BE2C (cell line): ENCODE measurements around the gene QDPR.

ENCODE experiments used
- DNase-seq: peaks from one replicate; pipeline ENCODE4 v3.0.0-alpha.2; 2020
- H3K27me3 ChIP-seq: fragments of 250-450 bp; sonication (Bioruptor Pico); 2 replicates; pipeline ENCODE4 v1.5.1; 2020; ENCODE audit warnings: mild to moderate bottlenecking
- H3K36me3 ChIP-seq: fragments of 250-450 bp; sonication (Bioruptor Pico); 2 replicates; pipeline ENCODE4 v1.5.1; 2020; ENCODE audit warnings: mild to moderate bottlenecking
- H3K4me1 ChIP-seq: fragments of 250-450 bp; sonication (Bioruptor Pico); 2 replicates; pipeline ENCODE4 v1.5.1; 2020
- H3K4me3 ChIP-seq: 2 replicates; pipeline ENCODE4 v1.5.1; 2011; ENCODE audit warnings: low read depth, low read length
- H3K9me3 ChIP-seq: fragments of 250-450 bp; sonication (Bioruptor Pico); 2 replicates; pipeline ENCODE4 v1.5.1; 2020
- TF ChIP-seq, protein P1 (sequence below): IDR thresholded peaks from 2 replicates; pipeline ENCODE4 v1.5.1; 2012; ENCODE audit warnings: mild to moderate bottlenecking, low read depth, low read length

The QDPR gene

DNA sequence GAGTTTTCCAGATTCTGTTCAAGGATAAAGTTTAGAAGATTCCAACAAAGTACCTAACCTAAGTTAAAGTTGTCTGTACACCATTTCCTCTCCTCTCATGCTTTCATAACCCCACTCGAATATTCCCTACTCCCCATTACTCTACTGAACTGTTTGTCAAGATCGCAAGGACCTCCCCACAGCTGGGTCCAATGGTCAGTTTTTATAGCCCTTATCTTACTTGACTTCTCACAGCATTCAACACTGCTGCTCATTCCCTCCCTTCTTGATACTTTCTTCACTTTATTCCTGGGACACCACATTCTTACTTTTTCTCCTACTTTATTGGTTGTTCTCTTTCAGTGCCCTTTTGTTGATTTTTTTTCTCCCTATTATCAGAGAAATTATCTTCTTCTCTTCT, 30.9 kb downstream of the QDPR start:
- Histone ChIP-seq H3K9me3 (0 out of 2 replicates have a peak, but pooled peaks cover 2% of the 10 kb centered on the region), H3K27me3 (no peaks in the 10 kb centered on the region), H3K4me1 (peaks cover 14% of the 10 kb centered on the region), H3K4me3 (no peak overlapping the region), H3K36me3 (peaks cover 32% of the 10 kb centered on the region)
- no peak for DNase-seq
- TF ChIP-seq, protein P1, sequence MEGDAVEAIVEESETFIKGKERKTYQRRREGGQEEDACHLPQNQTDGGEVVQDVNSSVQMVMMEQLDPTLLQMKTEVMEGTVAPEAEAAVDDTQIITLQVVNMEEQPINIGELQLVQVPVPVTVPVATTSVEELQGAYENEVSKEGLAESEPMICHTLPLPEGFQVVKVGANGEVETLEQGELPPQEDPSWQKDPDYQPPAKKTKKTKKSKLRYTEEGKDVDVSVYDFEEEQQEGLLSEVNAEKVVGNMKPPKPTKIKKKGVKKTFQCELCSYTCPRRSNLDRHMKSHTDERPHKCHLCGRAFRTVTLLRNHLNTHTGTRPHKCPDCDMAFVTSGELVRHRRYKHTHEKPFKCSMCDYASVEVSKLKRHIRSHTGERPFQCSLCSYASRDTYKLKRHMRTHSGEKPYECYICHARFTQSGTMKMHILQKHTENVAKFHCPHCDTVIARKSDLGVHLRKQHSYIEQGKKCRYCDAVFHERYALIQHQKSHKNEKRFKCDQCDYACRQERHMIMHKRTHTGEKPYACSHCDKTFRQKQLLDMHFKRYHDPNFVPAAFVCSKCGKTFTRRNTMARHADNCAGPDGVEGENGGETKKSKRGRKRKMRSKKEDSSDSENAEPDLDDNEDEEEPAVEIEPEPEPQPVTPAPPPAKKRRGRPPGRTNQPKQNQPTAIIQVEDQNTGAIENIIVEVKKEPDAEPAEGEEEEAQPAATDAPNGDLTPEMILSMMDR: no peak

DNA sequence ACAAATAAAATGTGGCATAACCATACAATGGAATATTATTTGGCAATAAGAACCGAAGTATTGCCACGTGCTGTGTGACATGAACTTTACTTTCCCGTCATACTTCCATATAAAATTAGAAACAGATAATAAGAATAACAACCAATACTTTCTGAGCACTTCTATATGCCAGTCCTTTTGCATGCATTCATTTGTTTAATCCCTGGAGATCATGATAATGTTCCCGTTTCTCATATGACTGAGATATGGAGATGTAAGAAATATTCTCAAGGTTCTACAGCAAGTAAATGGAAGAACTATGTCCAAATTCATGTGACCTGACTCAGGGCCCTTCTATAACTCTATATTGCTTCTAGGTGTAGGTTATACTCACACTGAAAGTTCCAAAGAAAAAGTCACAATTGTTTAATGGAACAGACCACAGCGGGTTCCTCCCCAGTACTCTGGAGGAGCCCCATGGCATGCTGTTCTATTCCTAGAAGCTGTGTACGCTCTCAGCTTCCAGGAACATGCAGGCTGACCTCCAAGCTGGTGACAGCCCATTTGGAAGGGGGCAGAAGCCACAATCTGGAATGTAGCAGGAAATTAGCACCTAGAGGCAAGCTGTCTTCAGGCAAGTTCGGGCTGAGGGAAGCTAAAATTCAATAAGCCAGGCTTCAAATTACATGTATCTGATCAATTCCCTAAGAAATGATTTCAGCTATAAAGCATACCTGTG, 31.5 kb downstream of the QDPR start:
- TF ChIP-seq, protein P1: no peak
- Histone ChIP-seq H3K36me3 (peaks cover 28% of the 10 kb centered on the region), H3K27me3 (no peaks in the 10 kb centered on the region), H3K9me3 (0 out of 2 replicates have a peak, but pooled peaks cover 2% of the 10 kb centered on the region), H3K4me3 (no peak overlapping the region), H3K4me1 (peaks cover 17% of the 10 kb centered on the region)
- no peak for DNase-seq

DNA sequence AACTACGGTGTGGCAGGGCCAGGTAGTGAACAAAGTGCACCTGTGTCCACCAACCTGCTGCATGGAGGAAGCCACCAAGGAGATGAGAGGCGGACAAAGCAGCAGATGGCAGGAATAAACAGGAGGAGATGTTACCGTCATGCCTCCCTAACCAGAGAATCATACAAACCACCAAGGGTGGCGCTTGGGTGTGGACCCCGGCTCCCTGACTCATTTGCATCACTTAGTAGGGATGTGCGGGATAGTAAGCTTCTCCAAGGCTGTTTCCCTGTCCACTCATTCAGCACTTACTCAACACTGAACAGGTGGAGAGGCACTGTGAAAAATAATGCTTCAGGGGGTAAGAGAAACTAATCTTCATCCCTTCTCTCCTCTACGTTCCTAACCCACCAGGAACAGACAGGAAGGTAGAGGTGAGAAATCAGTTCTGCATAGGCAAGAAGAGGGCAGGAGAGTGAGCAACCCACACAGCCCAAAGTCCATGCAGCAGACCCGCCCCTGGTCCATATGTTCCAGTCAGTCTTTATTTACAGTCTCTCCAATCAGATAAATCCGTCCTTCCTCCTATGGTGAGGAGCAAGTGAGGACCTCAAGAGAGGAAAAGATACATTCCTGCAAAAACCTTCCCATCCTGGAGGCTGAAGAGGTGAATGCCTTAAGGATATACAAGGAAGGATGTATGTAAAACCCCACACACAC, 34.0 kb downstream of the QDPR start:
- no peak for DNase-seq
- TF ChIP-seq, protein P1: no peak
- Histone ChIP-seq H3K9me3 (0 out of 2 replicates have a peak, but pooled peaks cover 2% of the 10 kb centered on the region), H3K27me3 (no peaks in the 10 kb centered on the region), H3K4me3 (no peak overlapping the region), H3K4me1 (peaks cover 17% of the 10 kb centered on the region), H3K36me3 (peaks cover 13% of the 10 kb centered on the region)

DNA sequence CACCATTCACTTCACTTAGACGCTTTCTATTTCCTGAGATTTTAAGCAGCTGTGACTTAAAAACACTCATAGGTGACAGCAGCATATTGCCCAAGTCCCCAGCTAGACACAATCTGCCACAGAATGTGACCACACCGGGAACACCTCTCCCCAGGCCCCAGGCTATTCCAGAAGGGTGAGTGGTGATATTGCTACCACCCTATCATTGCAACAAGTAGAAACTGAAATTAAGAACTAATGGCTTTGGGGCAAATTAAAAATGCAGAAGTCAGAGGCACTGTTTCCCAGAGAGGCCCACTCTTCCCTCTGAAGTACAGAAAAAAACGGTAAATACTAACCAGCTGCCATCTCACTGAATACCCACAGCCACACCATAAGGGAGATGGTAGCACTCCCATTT, 35.0 kb downstream of the QDPR start:
- TF ChIP-seq, protein P1: no peak
- H3K4me3 ChIP-seq: no peak overlapping the region
- H3K27me3 ChIP-seq: no peaks in the 10 kb centered on the region
- no peak for DNase-seq
- H3K4me1 ChIP-seq: peaks cover 20% of the 10 kb centered on the region
- 0 out of 2 replicates have a peak, but pooled peaks cover 2% of the 10 kb centered on the region for H3K9me3 ChIP-seq
- H3K36me3 ChIP-seq: peaks cover 3% of the 10 kb centered on the region

DNA sequence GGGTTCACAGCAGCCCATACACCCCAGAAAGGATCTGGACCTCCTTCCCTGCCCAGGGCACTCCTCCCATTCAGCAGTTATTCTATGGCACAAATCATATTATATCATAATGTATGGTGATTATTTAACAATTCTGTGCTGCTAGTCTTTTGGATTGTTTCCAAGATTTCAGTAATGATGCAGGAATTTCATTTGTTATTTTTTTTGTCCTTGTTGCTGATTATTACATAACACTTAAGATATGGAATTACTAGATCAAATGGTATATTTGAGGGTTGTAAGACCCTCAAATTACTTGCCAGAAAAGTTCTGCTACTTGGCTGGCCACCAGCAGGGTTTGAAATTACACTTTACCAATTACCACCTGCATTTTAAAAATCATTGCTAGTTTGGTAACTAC, 36.4 kb downstream of the QDPR start:
- no peaks in the 10 kb centered on the region for H3K36me3 ChIP-seq
- H3K4me3 ChIP-seq: no peak overlapping the region
- TF ChIP-seq, protein P1: no peak
- peaks cover 20% of the 10 kb centered on the region for H3K4me1 ChIP-seq
- H3K9me3 ChIP-seq: no peaks in the 10 kb centered on the region
- DNase-seq: no peak
- no peaks in the 10 kb centered on the region for H3K27me3 ChIP-seq
